CD4-positive, CD25-positive, alpha-beta regulatory T cell (primary cell): ENCODE measurements around the gene RIPOR2. TPM values are rescaled to one million over a fixed set of nuclear protein-coding genes. Genes with fewer than 3 reads are reported as not detected.
A peak's percentile ranks its signal among the peaks of the same experiment; 100 is the strongest.

Experiments
- ATAC-seq, 2 donors: fragments of 150-1000 bp; cut with Tn5 transposase; one replicate each; pipeline ENCODE4 v1.10.0; 2021; ENCODE audit warnings: low read depth in 2 of 2, moderate number of reproducible peaks in 2 of 2, moderate library complexity in 1 of 2
- DNase-seq, 3 donors: peaks; one replicate each; pipeline versions ENCODE4 v3.0.0 to v3.0.0-alpha.2; 2012 to 2022; ENCODE audit warnings: mixed read lengths in 1 of 3
- H3K27ac ChIP-seq: one replicate; pipeline ENCODE4 v1.7.0; 2013; ENCODE audit warnings: mild to moderate bottlenecking, low read length; ENCODE audit not compliant: insufficient read depth, poor library complexity, severe bottlenecking
- H3K27me3 ChIP-seq: one replicate; pipeline ENCODE4 v1.7.0; 2013; ENCODE audit warnings: low read length; ENCODE audit not compliant: control insufficient read depth, insufficient read depth
- H3K36me3 ChIP-seq: one replicate; pipeline ENCODE4 v1.7.0; 2013; ENCODE audit warnings: mild to moderate bottlenecking, low read length, moderate library complexity; ENCODE audit not compliant: control insufficient read depth, insufficient read depth
- H3K4me1 ChIP-seq: 2 replicates; pipeline ENCODE4 v1.7.0; 2013; ENCODE audit warnings: mild to moderate bottlenecking, low read length; ENCODE audit not compliant: insufficient read depth, control insufficient read depth, poor library complexity, severe bottlenecking
- H3K4me3 ChIP-seq: one replicate; pipeline ENCODE4 v1.7.0; 2013; ENCODE audit warnings: low read depth, mild to moderate bottlenecking, low read length, moderate library complexity
- H3K9me3 ChIP-seq, 2 experiments: 1 replicate in 1 of 2; 2 replicates in 1 of 2; pipeline ENCODE4 v1.7.0; 2013; ENCODE audit warnings: low read length in 2 of 2, mild to moderate bottlenecking in 1 of 2, moderate library complexity in 1 of 2; ENCODE audit not compliant: control insufficient read depth in 2 of 2
- H3K27ac Mint-ChIP-seq, 3 donors: one replicate each; pipeline ENCODE4 v1.8.0; 2020 to 2022; ENCODE audit warnings: mild to moderate bottlenecking in 3 of 3, mixed read lengths in 3 of 3, moderate library complexity in 2 of 3
- H3K27me3 Mint-ChIP-seq: one replicate; pipeline ENCODE4 v1.8.0; 2022; ENCODE audit warnings: mild to moderate bottlenecking, mixed read lengths
- H3K36me3 Mint-ChIP-seq: one replicate; pipeline ENCODE4 v1.8.0; 2020; ENCODE audit warnings: mixed read lengths
- H3K4me1 Mint-ChIP-seq, 4 donors: one replicate each; pipeline ENCODE4 v1.8.0; 2020 to 2022; ENCODE audit warnings: mixed read lengths in 4 of 4, mild to moderate bottlenecking in 1 of 4
- H3K4me3 Mint-ChIP-seq, 4 donors: one replicate each; pipeline ENCODE4 v1.8.0; 2020 to 2022; ENCODE audit warnings: mild to moderate bottlenecking in 4 of 4, mixed read lengths in 4 of 4, moderate library complexity in 3 of 4
- H3K9me3 Mint-ChIP-seq, 7 donors: one replicate each; pipeline ENCODE4 v1.8.0; 2020 to 2022; ENCODE audit warnings: mixed read lengths in 7 of 7, mild to moderate bottlenecking in 3 of 7, moderate library complexity in 2 of 7
- polyA plus RNA-seq, 4 donors: library from polyadenylated mRNA; unstranded; fragments of 300-500 nt; fragmentation: Illumina TruSeq; gene quantifications; one replicate each; pipeline ENCODE4 v1.2.3, GENCODE V29; 2021
- total RNA-seq: library from RNA; stranded (reverse); gene quantifications from one replicate; pipeline ENCODE4 v1.2.3, GENCODE V29; 2022

The RIPOR2 gene
- total and polyA plus RNA-seq, 5 donors from 2014 or later = 320 to 435 (median 393) TPM

- peaks cover 49% of the 10 kb centered on the region for H3K4me1 ChIP-seq
- Mint-ChIP-seq H3K36me3 (peaks cover 37% of the 10 kb centered on the region), H3K4me1 (peaks cover 23 to 68% (median 47%) of the 10 kb centered on the region in 4 donors), H3K27ac (peak overlapping the region; percentile 79 to 97 (median 95)), H3K4me3 (peak overlapping the region in 3 of 4 donors; percentile 28 to 63 (median 43)), H3K9me3 (peaks cover 0 to 22% (median 12%) of the 10 kb centered on the region in 7 donors), H3K27me3 (no peaks in the 10 kb centered on the region)
- ATAC-seq = no peak
- no peaks in the 10 kb centered on the region for H3K27me3 ChIP-seq
- peak overlapping the region; percentile 34 for H3K4me3 ChIP-seq
- peaks cover 19 to 21% of the 10 kb centered on the region in 2 experiments for H3K9me3 ChIP-seq
- DNase-seq = no peak
- peaks cover 22% of the 10 kb centered on the region for H3K36me3 ChIP-seq
- H3K27ac ChIP-seq = peak overlapping the region; percentile 85
Observed at GRCh38 chr6:24940311-24940917, 4.7 kb upstream of the RIPOR2 start.

DNA sequence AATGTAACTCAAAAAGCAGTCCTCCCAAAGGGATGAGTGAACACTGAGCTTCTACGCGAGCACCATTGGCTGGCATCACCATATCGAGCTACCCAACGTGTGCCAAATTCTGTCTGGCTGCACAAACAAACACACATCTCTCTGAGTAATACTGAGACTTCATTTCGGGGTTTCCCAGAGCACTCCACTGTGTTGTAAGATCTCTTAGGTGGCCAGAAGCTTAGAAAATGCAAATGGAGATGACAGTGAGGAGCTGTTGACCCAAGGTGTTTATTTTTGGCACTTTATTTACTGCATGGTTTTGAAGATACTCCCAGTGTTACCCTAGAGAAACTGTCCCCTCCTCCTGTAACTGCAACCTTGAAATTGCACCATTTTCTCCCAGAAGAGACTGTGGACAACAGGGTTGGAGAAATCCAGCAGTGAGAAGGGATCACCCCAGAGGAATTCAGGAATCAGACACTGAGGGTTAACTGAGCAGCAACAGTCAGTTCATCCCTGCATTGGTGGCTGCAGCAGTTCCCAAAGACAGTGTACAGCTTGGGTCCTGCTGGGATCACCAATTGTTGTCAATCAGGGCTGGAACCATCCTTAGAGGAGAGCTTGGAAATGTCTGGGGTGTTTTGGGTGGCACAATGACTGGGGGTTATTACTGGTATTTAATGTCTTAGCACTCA, 1.0 kb upstream of the RIPOR2 start:
- Histone ChIP-seq H3K9me3 (no peaks in the 10 kb centered on the region), H3K36me3 (peaks cover 9% of the 10 kb centered on the region), H3K4me3 (peak overlapping the region; percentile 99), H3K27ac (peak overlapping the region; percentile 85), H3K27me3 (no peaks in the 10 kb centered on the region), H3K4me1 (peaks cover 60% of the 10 kb centered on the region)
- Mint-ChIP-seq H3K27me3 (no peaks in the 10 kb centered on the region), H3K4me1 (peaks cover 22 to 59% (median 42%) of the 10 kb centered on the region in 4 donors), H3K4me3 (peak overlapping the region; percentile 97 to 100 (median 100)), H3K27ac (peak overlapping the region; percentile 95 to 98 (median 96)), H3K9me3 (peaks cover 0 to 4% (median 0%) of the 10 kb centered on the region in 7 donors), H3K36me3 (peaks cover 40% of the 10 kb centered on the region)
- ATAC-seq (peak; percentile 63 to 65), DNase-seq (peak; percentile 50 to 85 (median 56))

- Mint-ChIP-seq H3K27ac (peak overlapping the region; percentile 88 to 98 (median 95)), H3K4me1 (peaks cover 18 to 60% (median 47%) of the 10 kb centered on the region in 4 donors), H3K9me3 (peaks cover 0 to 4% (median 0%) of the 10 kb centered on the region in 7 donors), H3K27me3 (no peaks in the 10 kb centered on the region), H3K4me3 (peak overlapping the region; percentile 97 to 100 (median 100)), H3K36me3 (peaks cover 58% of the 10 kb centered on the region)
- Histone ChIP-seq H3K27ac (peak overlapping the region; percentile 85), H3K4me3 (peak overlapping the region; percentile 99), H3K36me3 (peaks cover 29% of the 10 kb centered on the region), H3K4me1 (peaks cover 72% of the 10 kb centered on the region), H3K9me3 (no peaks in the 10 kb centered on the region), H3K27me3 (no peaks in the 10 kb centered on the region)
- DNase-seq (peak in 2 of 3 donors; percentile 62 to 77), ATAC-seq (no peak)
Observed at GRCh38 chr6:24933868-24934401, 1.8 kb downstream of the RIPOR2 start.

DNA sequence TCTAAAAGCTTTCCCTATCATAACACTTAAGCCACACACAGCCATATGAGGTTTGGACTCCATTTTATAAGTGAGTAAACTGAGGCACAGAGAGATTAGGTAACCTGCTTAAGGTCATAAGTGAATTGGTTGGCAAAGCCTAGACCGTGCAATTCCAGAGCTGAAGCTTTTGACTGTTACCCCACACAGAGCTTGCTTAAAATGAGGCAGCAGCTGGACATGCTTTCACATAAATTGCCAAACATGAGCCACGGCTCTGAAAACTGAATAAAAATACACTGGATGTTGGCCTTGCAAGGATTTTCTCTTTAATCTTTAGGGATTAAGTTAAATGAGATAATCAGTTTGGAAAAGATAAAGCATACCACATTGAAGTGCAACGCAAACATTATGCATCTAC, 2.5 kb downstream of the RIPOR2 start:
- no peak for ATAC-seq
- Histone ChIP-seq H3K9me3 (no peaks in the 10 kb centered on the region), H3K27me3 (no peaks in the 10 kb centered on the region), H3K4me3 (peak overlapping the region; percentile 99), H3K27ac (peak overlapping the region; percentile 85), H3K4me1 (peaks cover 72% of the 10 kb centered on the region), H3K36me3 (peaks cover 34% of the 10 kb centered on the region)
- peaks cover 0 to 4% (median 0%) of the 10 kb centered on the region in 7 donors for H3K9me3 Mint-ChIP-seq
- H3K36me3 Mint-ChIP-seq = peaks cover 61% of the 10 kb centered on the region
- no peaks in the 10 kb centered on the region for H3K27me3 Mint-ChIP-seq
- H3K4me1 Mint-ChIP-seq = peaks cover 21 to 61% (median 44%) of the 10 kb centered on the region in 4 donors
- H3K4me3 Mint-ChIP-seq = peak overlapping the region; percentile 97 to 100 (median 100)
- no peak for DNase-seq
- H3K27ac Mint-ChIP-seq = peak overlapping the region; percentile 88 to 98 (median 95)

DNA sequence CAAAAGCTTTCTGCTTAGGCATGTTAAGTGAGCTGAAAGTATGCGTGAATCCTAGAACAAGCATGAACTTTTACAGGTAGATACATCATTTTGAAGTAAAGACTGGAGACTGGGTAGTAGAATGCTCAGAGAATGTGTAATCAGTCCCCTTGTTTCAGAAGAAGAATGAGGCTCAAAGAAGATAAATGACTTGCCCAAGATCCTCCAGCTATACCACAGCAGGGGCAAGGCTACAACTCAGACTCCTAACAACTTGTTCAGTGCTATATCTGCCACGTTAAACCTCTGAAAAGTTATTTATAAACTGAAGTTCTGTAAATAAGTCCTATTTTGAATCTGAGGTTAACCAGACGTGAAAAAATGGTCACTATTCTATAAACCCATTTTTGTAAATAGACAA, 2.9 kb downstream of the RIPOR2 start:
- Histone ChIP-seq H3K27me3 (no peaks in the 10 kb centered on the region), H3K36me3 (peaks cover 34% of the 10 kb centered on the region), H3K27ac (peak overlapping the region; percentile 85), H3K4me3 (peak overlapping the region; percentile 99), H3K4me1 (peaks cover 72% of the 10 kb centered on the region), H3K9me3 (no peaks in the 10 kb centered on the region)
- H3K9me3 Mint-ChIP-seq = peaks cover 0 to 4% (median 0%) of the 10 kb centered on the region in 7 donors
- peak overlapping the region; percentile 88 to 98 (median 95) for H3K27ac Mint-ChIP-seq
- peak; percentile 12 to 23 for ATAC-seq
- DNase-seq = no peak
- peak overlapping the region; percentile 97 to 100 (median 100) for H3K4me3 Mint-ChIP-seq
- H3K36me3 Mint-ChIP-seq = peaks cover 58% of the 10 kb centered on the region
- H3K4me1 Mint-ChIP-seq = peaks cover 18 to 58% (median 41%) of the 10 kb centered on the region in 4 donors
- no peaks in the 10 kb centered on the region for H3K27me3 Mint-ChIP-seq

DNA sequence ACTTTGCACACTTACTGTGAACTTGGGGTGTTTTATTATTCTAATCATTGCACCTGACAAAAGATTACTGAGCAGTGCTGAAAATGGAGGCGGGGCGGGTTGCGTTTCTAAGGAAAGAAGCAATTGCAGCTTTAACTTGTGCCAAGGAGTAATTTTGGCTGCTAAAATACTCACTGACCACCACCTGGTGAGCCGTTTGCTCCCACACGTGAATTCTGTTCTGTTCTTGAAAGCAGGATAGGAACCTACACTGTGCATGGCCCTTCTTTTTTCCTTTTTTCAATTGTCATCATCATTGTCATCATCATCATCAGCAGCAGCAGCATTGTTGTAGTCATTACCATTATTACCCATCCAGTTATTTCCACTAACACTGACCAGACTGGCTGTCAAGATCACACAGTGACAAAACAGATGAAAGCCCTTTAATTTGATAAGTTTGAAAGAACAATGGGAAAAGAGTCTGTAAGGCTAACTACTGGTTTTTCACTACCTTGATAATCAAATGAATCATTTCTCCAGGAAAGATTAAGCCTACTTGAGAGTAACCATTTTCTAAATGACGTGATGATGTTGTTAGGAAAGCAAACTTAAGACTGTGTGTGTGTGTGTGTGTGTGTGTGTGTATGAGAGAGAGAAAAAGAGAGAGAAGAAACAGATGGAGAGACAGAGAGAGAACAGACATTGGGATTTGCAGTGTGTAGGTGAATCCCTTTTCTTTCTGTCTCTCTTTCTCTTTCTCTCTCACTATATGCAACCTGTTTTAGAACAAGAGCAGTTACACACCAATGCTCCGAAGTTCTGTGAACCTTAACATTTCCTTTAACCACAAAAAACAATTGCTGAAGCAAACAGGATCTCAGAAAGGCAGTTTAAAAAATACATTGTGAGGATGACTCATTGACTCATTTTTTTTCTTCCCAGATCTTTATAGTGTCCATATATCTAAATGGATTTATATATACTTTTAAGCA, 3.8 kb downstream of the RIPOR2 start:
- Histone ChIP-seq H3K4me1 (peaks cover 69% of the 10 kb centered on the region), H3K36me3 (peaks cover 36% of the 10 kb centered on the region), H3K9me3 (no peaks in the 10 kb centered on the region), H3K27me3 (no peaks in the 10 kb centered on the region), H3K4me3 (peak overlapping the region; percentile 99), H3K27ac (peak overlapping the region; percentile 85)
- Mint-ChIP-seq H3K27me3 (no peaks in the 10 kb centered on the region), H3K27ac (peak overlapping the region; percentile 88 to 98 (median 95)), H3K4me3 (peak overlapping the region; percentile 97 to 100 (median 100)), H3K4me1 (peaks cover 24 to 57% (median 43%) of the 10 kb centered on the region in 4 donors), H3K9me3 (peaks cover 0 to 6% (median 4%) of the 10 kb centered on the region in 7 donors), H3K36me3 (peaks cover 64% of the 10 kb centered on the region)
- ATAC-seq = peak; percentile 28 to 44
- peak in 2 of 3 donors; percentile 49 to 82 for DNase-seq

GRCh38 chr6:24931296-24931695, 4.5 kb downstream of the RIPOR2 start:
- peaks cover 38% of the 10 kb centered on the region for H3K36me3 ChIP-seq
- Mint-ChIP-seq H3K36me3 (peaks cover 68% of the 10 kb centered on the region), H3K27ac (peak overlapping the region; percentile 88 to 98 (median 95)), H3K27me3 (no peaks in the 10 kb centered on the region), H3K9me3 (peaks cover 0 to 6% (median 4%) of the 10 kb centered on the region in 7 donors), H3K4me1 (peaks cover 25 to 56% (median 45%) of the 10 kb centered on the region in 4 donors), H3K4me3 (peak overlapping the region; percentile 97 to 100 (median 100))
- ATAC-seq (no peak), DNase-seq (no peak)
- no peaks in the 10 kb centered on the region for H3K9me3 ChIP-seq
- H3K27me3 ChIP-seq = no peaks in the 10 kb centered on the region
- H3K4me3 ChIP-seq = peak overlapping the region; percentile 99
- peaks cover 68% of the 10 kb centered on the region for H3K4me1 ChIP-seq
- peak overlapping the region; percentile 85 for H3K27ac ChIP-seq
